ENCODE results near the gene BANF2. TPM values are rescaled to one million over a fixed set of nuclear protein-coding genes. Genes with fewer than 3 reads are reported as not detected.

The BANF2 gene
- total and polyA plus RNA-seq, 2 experiments from 2014 or later, result not detected

DNA sequence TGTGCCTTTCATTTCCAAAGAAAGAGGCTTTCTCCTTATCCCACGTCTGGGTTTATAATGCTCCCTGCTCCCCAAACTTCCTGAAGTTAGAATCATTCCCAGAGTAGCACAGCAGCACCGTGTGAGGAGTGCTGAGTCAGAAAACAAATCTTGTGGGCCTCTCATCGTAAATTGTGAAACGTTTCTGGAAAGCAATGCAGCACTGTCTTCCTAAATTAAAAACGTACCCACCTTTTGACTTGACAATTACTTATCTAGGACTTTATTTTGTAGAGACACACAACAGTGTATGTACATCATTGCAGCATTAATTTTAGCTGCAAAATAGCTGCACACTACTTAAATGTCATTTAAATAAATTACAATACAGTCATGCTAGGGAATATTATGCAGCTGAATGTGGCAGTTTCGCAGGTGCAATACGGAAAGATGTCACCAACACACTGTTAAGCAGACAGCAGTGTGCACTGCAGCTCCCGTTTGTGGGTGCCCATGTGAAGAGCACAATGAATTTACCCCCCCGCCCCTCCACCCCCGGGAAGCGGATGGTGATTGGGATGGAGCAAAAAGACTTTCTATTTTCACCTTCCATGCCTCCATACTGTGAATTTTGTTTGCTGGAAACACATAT, 48.5 kb upstream of the BANF2 start (continued):
- TF ChIP-seq, protein P1, sequence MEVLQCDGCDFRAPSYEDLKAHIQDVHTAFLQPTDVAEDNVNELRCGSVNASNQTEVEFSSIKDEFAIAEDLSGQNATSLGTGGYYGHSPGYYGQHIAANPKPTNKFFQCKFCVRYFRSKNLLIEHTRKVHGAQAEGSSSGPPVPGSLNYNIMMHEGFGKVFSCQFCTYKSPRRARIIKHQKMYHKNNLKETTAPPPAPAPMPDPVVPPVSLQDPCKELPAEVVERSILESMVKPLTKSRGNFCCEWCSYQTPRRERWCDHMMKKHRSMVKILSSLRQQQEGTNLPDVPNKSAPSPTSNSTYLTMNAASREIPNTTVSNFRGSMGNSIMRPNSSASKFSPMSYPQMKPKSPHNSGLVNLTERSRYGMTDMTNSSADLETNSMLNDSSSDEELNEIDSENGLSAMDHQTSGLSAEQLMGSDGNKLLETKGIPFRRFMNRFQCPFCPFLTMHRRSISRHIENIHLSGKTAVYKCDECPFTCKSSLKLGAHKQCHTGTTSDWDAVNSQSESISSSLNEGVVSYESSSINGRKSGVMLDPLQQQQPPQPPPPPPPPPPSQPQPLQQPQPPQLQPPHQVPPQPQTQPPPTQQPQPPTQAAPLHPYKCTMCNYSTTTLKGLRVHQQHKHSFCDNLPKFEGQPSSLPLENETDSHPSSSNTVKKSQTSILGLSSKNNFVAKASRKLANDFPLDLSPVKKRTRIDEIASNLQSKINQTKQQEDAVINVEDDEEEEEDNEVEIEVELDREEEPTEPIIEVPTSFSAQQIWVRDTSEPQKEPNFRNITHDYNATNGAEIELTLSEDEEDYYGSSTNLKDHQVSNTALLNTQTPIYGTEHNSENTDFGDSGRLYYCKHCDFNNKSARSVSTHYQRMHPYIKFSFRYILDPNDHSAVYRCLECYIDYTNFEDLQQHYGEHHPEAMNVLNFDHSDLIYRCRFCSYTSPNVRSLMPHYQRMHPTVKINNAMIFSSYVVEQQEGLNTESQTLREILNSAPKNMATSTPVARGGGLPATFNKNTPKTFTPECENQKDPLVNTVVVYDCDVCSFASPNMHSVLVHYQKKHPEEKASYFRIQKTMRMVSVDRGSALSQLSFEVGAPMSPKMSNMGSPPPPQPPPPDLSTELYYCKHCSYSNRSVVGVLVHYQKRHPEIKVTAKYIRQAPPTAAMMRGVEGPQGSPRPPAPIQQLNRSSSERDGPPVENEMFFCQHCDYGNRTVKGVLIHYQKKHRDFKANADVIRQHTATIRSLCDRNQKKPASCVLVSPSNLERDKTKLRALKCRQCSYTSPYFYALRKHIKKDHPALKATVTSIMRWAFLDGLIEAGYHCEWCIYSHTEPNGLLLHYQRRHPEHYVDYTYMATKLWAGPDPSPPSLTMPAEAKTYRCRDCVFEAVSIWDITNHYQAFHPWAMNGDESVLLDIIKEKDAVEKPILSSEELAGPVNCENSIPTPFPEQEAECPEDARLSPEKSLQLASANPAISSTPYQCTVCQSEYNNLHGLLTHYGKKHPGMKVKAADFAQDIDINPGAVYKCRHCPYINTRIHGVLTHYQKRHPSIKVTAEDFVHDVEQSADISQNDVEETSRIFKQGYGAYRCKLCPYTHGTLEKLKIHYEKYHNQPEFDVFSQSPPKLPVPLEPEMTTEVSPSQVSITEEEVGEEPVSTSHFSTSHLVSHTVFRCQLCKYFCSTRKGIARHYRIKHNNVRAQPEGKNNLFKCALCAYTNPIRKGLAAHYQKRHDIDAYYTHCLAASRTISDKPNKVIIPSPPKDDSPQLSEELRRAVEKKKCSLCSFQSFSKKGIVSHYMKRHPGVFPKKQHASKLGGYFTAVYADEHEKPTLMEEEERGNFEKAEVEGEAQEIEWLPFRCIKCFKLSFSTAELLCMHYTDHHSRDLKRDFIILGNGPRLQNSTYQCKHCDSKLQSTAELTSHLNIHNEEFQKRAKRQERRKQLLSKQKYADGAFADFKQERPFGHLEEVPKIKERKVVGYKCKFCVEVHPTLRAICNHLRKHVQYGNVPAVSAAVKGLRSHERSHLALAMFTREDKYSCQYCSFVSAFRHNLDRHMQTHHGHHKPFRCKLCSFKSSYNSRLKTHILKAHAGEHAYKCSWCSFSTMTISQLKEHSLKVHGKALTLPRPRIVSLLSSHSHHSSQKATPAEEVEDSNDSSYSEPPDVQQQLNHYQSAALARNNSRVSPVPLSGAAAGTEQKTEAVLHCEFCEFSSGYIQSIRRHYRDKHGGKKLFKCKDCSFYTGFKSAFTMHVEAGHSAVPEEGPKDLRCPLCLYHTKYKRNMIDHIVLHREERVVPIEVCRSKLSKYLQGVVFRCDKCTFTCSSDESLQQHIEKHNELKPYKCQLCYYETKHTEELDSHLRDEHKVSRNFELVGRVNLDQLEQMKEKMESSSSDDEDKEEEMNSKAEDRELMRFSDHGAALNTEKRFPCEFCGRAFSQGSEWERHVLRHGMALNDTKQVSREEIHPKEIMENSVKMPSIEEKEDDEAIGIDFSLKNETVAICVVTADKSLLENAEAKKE (CRISPR knock-in tag; IDR thresholded peaks at IDR 0.05), result no peak
- TF ChIP-seq ZNF331 (CRISPR knock-in tag; IDR thresholded peaks at IDR 0.05; ENCODE audit: low read depth) (no peak), CREB1 (CRISPR knock-in tag; IDR thresholded peaks at IDR 0.05; ENCODE audit: low read depth) (no peak), NANOG (IDR thresholded peaks at IDR 0.05; ENCODE audit: borderline replicate concordance) (no peak), JUNB (IDR thresholded peaks at IDR 0.05; ENCODE audit: unreplicated experiment) (no peak), ZNF114 (CRISPR knock-in tag; IDR thresholded peaks at IDR 0.05) (no peak), POLR2AphosphoS5 (IDR thresholded peaks at IDR 0.05; ENCODE audit: low read depth) (no peak), STAT1 (IDR thresholded peaks at IDR 0.05; ENCODE audit: unreplicated experiment) (no peak), EZH2phosphoT487 (IDR thresholded peaks at IDR 0.05; ENCODE audit: unreplicated experiment) (no peak)
- TF ChIP-seq, protein P2, sequence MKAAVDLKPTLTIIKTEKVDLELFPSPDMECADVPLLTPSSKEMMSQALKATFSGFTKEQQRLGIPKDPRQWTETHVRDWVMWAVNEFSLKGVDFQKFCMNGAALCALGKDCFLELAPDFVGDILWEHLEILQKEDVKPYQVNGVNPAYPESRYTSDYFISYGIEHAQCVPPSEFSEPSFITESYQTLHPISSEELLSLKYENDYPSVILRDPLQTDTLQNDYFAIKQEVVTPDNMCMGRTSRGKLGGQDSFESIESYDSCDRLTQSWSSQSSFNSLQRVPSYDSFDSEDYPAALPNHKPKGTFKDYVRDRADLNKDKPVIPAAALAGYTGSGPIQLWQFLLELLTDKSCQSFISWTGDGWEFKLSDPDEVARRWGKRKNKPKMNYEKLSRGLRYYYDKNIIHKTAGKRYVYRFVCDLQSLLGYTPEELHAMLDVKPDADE (IDR thresholded peaks at IDR 0.05), result no peak
- TF ChIP-seq, protein P3, sequence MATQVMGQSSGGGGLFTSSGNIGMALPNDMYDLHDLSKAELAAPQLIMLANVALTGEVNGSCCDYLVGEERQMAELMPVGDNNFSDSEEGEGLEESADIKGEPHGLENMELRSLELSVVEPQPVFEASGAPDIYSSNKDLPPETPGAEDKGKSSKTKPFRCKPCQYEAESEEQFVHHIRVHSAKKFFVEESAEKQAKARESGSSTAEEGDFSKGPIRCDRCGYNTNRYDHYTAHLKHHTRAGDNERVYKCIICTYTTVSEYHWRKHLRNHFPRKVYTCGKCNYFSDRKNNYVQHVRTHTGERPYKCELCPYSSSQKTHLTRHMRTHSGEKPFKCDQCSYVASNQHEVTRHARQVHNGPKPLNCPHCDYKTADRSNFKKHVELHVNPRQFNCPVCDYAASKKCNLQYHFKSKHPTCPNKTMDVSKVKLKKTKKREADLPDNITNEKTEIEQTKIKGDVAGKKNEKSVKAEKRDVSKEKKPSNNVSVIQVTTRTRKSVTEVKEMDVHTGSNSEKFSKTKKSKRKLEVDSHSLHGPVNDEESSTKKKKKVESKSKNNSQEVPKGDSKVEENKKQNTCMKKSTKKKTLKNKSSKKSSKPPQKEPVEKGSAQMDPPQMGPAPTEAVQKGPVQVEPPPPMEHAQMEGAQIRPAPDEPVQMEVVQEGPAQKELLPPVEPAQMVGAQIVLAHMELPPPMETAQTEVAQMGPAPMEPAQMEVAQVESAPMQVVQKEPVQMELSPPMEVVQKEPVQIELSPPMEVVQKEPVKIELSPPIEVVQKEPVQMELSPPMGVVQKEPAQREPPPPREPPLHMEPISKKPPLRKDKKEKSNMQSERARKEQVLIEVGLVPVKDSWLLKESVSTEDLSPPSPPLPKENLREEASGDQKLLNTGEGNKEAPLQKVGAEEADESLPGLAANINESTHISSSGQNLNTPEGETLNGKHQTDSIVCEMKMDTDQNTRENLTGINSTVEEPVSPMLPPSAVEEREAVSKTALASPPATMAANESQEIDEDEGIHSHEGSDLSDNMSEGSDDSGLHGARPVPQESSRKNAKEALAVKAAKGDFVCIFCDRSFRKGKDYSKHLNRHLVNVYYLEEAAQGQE (IDR thresholded peaks at IDR 0.05; ENCODE audit: unreplicated experiment), result no peak
